ENCODE results near the gene DGCR8.

DNA sequence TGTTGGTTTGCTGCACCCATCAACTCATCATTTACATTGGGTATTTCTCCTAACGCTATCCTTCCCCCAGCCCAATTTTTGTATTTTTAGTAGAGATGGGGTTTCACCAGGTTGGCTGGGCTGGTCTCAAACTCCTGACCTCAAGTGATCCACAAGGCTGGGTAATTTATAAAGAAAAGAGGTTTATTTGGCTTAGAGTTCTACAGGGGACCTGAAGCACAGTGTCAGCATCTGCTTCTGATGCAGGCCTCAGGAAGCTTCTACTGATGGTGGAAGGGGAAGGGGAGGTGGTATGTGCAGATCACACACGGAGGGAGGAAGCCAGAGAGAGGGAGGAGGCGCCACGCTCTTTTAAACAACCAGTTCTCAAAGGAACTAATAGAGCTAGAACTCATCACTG lies 33.3 kb upstream of the DGCR8 start:
- TF ChIP-seq POLR2A (IDR thresholded peaks at IDR 0.05; ENCODE audit: low read depth, low read length) (no peak), RFX5 (IDR thresholded peaks at IDR 0.05; ENCODE audit: low read depth, low read length) (no peak), RCOR1 (IDR thresholded peaks at IDR 0.05; ENCODE audit: insufficient replicate concordance, low read length) (no peak), MAZ (IDR thresholded peaks at IDR 0.05; ENCODE audit: borderline replicate concordance, low read depth, low read length) (no peak), CEBPB (IDR thresholded peaks at IDR 0.05; ENCODE audit: low read depth, low read length) (no peak), FOS (IDR thresholded peaks at IDR 0.05; ENCODE audit: low read depth, low read length) (no peak), RAD21 (IDR thresholded peaks at IDR 0.05; ENCODE audit: low read length) (no peak), SMC3 (IDR thresholded peaks at IDR 0.05; ENCODE audit: low read depth, low read length) (no peak), BHLHE40 (IDR thresholded peaks at IDR 0.05; ENCODE audit: low read depth, low read length) (no peak)
- TF ChIP-seq, protein P1, sequence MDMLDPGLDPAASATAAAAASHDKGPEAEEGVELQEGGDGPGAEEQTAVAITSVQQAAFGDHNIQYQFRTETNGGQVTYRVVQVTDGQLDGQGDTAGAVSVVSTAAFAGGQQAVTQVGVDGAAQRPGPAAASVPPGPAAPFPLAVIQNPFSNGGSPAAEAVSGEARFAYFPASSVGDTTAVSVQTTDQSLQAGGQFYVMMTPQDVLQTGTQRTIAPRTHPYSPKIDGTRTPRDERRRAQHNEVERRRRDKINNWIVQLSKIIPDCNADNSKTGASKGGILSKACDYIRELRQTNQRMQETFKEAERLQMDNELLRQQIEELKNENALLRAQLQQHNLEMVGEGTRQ (IDR thresholded peaks at IDR 0.05; ENCODE audit: low read depth, low read length) = no peak
- TF ChIP-seq, protein P2, sequence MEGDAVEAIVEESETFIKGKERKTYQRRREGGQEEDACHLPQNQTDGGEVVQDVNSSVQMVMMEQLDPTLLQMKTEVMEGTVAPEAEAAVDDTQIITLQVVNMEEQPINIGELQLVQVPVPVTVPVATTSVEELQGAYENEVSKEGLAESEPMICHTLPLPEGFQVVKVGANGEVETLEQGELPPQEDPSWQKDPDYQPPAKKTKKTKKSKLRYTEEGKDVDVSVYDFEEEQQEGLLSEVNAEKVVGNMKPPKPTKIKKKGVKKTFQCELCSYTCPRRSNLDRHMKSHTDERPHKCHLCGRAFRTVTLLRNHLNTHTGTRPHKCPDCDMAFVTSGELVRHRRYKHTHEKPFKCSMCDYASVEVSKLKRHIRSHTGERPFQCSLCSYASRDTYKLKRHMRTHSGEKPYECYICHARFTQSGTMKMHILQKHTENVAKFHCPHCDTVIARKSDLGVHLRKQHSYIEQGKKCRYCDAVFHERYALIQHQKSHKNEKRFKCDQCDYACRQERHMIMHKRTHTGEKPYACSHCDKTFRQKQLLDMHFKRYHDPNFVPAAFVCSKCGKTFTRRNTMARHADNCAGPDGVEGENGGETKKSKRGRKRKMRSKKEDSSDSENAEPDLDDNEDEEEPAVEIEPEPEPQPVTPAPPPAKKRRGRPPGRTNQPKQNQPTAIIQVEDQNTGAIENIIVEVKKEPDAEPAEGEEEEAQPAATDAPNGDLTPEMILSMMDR (conservative IDR thresholded peaks at IDR 0.05; ENCODE audit: low read depth, low read length) = no peak
